HG02943 (cell line): ENCODE data around the gene NSUN7.
"Not testable (repeated sequence)": the region's sequence is repeated elsewhere in the genome, so short reads cannot be mapped to it uniquely, and the experiment has no call there.

Experiments used
- ATAC-seq: cut with Tn5 transposase; IDR thresholded peaks from one replicate; pipeline ENCODE4 v1.9.1; 2021; ENCODE audit warnings: mild to moderate bottlenecking, low read depth, moderate library complexity; ENCODE audit not compliant: unreplicated experiment

NSUN7 gene

GRCh38 chr4:40811956-40812355, 62.2 kb downstream of the NSUN7 start:
- no peak for ATAC-seq

GRCh38 chr4:40812386-40812785, 62.6 kb downstream of the NSUN7 start:
- no peak for ATAC-seq

- ATAC-seq, result no peak
Measured at GRCh38 chr4:40812856-40813255, 63.1 kb downstream of the NSUN7 start.

GRCh38 chr4:40817157-40817556, 67.4 kb downstream of the NSUN7 start:
- ATAC-seq, result not testable (repeated sequence)

GRCh38 chr4:40820101-40820500, 70.3 kb downstream of the NSUN7 start:
- ATAC-seq, result no peak

GRCh38 chr4:40822420-40823166, 72.8 kb downstream of the NSUN7 start:
- no peak for ATAC-seq

GRCh38 chr4:40825014-40825838, 75.5 kb downstream of the NSUN7 start:
- no peak for ATAC-seq

GRCh38 chr4:40826821-40827220, 77.1 kb downstream of the NSUN7 start:
- ATAC-seq, result no peak

- ATAC-seq, result no peak
Measured at GRCh38 chr4:40827758-40828157, 78.0 kb downstream of the NSUN7 start.

- no peak for ATAC-seq
Measured at GRCh38 chr4:40828661-40829060, 78.9 kb downstream of the NSUN7 start.

GRCh38 chr4:40829586-40829985, 79.8 kb downstream of the NSUN7 start:
- no peak for ATAC-seq

GRCh38 chr4:40831146-40831907, 81.6 kb downstream of the NSUN7 start:
- ATAC-seq, result no peak

GRCh38 chr4:40832175-40832574, 82.4 kb downstream of the NSUN7 start:
- no peak for ATAC-seq

GRCh38 chr4:40833212-40833611, 83.5 kb downstream of the NSUN7 start:
- no peak for ATAC-seq

GRCh38 chr4:40837094-40837870, 87.5 kb downstream of the NSUN7 start:
- ATAC-seq, result no peak

- ATAC-seq, result no peak
Measured at GRCh38 chr4:40838742-40839141, 89.0 kb downstream of the NSUN7 start.

GRCh38 chr4:40840255-40840984, 90.7 kb downstream of the NSUN7 start:
- peak; percentile 20 for ATAC-seq

- ATAC-seq, result peak; percentile 68
Measured at GRCh38 chr4:40840985-40841571, 91.3 kb downstream of the NSUN7 start.

- no peak for ATAC-seq
Measured at GRCh38 chr4:40842318-40842717, 92.6 kb downstream of the NSUN7 start.
